Esophagus squamous epithelium (tissue), 5 donors: Measurements from ENCODE around the gene RAB11FIP3. TPM values are rescaled to one million over a fixed set of nuclear protein-coding genes. Genes with fewer than 3 reads are reported as not detected.

ENCODE experiments used
- DNase-seq: peaks from one replicate; lab custom pipeline; 2025; lab: John Stamatoyannopoulos, UW
- H3K27ac ChIP-seq, 4 donors: fragments of 200-600 bp; sonication (generic); one replicate each; pipeline ENCODE4 v1.5.1; 2016 to 2019; ENCODE audit warnings: mild to moderate bottlenecking in 1 of 4
- H3K27me3 ChIP-seq, 4 donors: fragments of 200-600 bp; sonication (generic); 1 replicate in 3 of 4; 2 replicates in 1 of 4; pipeline versions ENCODE4 v1.5.1 to v1.6.0; 2017 to 2021; ENCODE audit warnings: antibody characterized with exemption in 1 of 4
- H3K36me3 ChIP-seq, 3 donors: fragments of 200-600 bp; sonication (generic); one replicate each; pipeline ENCODE4 v1.5.1; 2016 to 2019
- H3K4me1 ChIP-seq, 3 donors: fragments of 200-600 bp; sonication (generic); one replicate each; pipeline ENCODE4 v1.5.1; 2017 to 2019
- H3K4me3 ChIP-seq, 4 donors: fragments of 200-600 bp; sonication (generic); 1 replicate in 3 of 4; 2 replicates in 1 of 4; pipeline ENCODE4 v1.5.1; 2016 to 2019; ENCODE audit warnings: mild to moderate bottlenecking in 2 of 4, moderate library complexity in 1 of 4
- H3K9me3 ChIP-seq, 3 donors: fragments of 200-600 bp; sonication (generic); one replicate each; pipeline ENCODE4 v1.5.1; 2016 to 2019
- POLR2A ChIP-seq, 4 donors: fragments of 450-650 bp; IDR thresholded peaks; one replicate each; pipeline ENCODE4 v1.6.1; 2017; ENCODE audit warnings: antibody characterized with exemption in 4 of 4, mild to moderate bottlenecking in 4 of 4, moderate library complexity in 3 of 4
- WGBS, 2 donors: methylation state at CpG; one replicate each; pipeline ENCODE4 v1.1.5; 2018; 5-methylcytosine and 5-hydroxymethylcytosine counted together
- intact Hi-C: fragments of 100-400 bp; cut with DNase I; formaldehyde crosslinking; loops from one replicate; pipeline ENCODE4 v1.15.0; 2022
- total RNA-seq, 4 donors: library from RNA; depleted of rRNA; stranded (reverse); fragments of >200 nt; gene quantifications; one replicate each; pipeline ENCODE4 v1.1.0, GENCODE V29; 2016
- TF ChIP-seq, protein P1 (sequence below), 6 experiments: fragments of 450-650 bp in 4 of 6; fragments of 200-600 bp in 2 of 6; sonication (generic) in 2 of 6; IDR thresholded peaks; one replicate each; pipeline ENCODE4 v1.5.1; 2016 to 2019; ENCODE audit warnings: antibody characterized with exemption in 6 of 6, mild to moderate bottlenecking in 4 of 6, moderate library complexity in 4 of 6
- donor health status: DM: yes; HTN: yes; CAD: no.

RAB11FIP3 gene
- total RNA-seq, 4 donors from 2014 or later: 8.0 to 25.6 (median 10.1) TPM

DNA sequence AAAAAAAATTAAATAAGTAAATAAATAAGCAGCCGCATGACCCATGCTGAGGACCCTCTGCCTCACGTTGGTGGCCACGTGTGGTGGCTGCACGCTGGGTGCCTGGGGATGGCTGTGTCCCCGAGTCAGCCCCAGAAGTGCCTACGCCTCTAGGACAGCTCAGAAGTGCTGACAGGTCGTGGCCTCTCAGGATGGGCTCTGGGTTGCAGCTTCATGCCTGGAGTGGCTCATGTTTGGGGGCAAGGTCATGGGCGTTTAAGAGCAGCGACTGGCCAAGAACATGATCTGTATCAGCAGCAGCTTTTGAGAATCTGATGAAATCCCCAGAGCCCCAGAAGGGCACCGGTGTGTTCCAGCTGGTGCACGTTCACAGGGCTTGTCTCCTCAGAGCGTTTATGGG, 75.3 kb downstream of the RAB11FIP3 start:
- Histone ChIP-seq H3K9me3 (no peaks in the 10 kb centered on the region), H3K27ac (no peak overlapping the region), H3K36me3 (peaks cover 0 to 38% (median 0%) of the 10 kb centered on the region in 3 donors), H3K27me3 (no peaks in the 10 kb centered on the region), H3K4me1 (no peaks in the 10 kb centered on the region), H3K4me3 (no peak overlapping the region)
- DNase-seq: no peak
- WGBS, 2 donors: 80 to 85% methylated on average over 12 of the region's 12 CpGs
- TF ChIP-seq, protein P1, sequence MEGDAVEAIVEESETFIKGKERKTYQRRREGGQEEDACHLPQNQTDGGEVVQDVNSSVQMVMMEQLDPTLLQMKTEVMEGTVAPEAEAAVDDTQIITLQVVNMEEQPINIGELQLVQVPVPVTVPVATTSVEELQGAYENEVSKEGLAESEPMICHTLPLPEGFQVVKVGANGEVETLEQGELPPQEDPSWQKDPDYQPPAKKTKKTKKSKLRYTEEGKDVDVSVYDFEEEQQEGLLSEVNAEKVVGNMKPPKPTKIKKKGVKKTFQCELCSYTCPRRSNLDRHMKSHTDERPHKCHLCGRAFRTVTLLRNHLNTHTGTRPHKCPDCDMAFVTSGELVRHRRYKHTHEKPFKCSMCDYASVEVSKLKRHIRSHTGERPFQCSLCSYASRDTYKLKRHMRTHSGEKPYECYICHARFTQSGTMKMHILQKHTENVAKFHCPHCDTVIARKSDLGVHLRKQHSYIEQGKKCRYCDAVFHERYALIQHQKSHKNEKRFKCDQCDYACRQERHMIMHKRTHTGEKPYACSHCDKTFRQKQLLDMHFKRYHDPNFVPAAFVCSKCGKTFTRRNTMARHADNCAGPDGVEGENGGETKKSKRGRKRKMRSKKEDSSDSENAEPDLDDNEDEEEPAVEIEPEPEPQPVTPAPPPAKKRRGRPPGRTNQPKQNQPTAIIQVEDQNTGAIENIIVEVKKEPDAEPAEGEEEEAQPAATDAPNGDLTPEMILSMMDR (IDR thresholded peaks at IDR 0.05): no peak
- no peak for TF ChIP-seq POLR2A (IDR thresholded peaks at IDR 0.05)
- intact Hi-C loops: no loop called here

DNA sequence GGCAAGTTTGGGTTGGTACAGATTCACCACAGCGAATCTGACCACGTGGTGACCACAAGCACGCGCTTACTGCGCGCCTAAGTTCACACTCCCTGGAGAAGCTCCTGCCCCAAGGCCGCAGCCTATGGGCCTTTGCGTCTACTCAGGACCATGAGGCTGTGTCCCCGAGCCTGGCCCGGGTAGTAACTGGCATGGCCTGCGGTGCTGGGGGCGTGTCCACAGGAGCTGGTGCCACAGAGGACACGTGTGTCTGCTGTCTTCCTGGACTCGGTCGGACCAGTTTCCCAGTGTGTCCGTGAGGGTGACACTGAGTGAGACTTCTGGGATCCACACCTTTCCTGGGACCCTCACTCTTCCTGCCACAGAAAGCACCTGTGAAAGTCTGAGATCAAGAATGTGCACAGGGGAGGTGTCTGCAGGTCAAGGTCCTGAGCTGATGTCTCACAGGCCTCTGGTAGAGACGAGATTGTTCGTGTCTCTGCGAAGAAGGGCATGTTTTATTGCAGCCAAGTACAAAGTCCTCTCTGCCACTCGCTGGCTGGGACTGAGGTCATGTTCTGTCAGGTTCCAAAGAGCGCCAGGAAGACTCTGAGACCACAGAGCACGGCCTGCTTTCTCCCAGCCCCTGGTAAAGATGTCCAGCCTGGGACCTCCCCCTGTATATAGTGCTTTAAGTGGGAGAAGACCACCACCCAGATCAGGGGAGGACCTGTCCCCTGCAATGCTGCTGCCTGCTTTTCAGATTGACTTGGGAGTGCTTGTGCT, 76.9 kb downstream of the RAB11FIP3 start:
- H3K4me3 ChIP-seq: no peak overlapping the region
- 36 to 47% methylated on average over 2 to 9 of the region's 22 CpGs for WGBS, 2 donors
- no peaks in the 10 kb centered on the region for H3K4me1 ChIP-seq
- no peak overlapping the region for H3K27ac ChIP-seq
- H3K27me3 ChIP-seq: no peaks in the 10 kb centered on the region
- peaks cover 0 to 47% (median 0%) of the 10 kb centered on the region in 3 donors for H3K36me3 ChIP-seq
- DNase-seq: no peak
- intact Hi-C loops: no loop called here
- H3K9me3 ChIP-seq: no peaks in the 10 kb centered on the region
- TF ChIP-seq, protein P1 (IDR thresholded peaks at IDR 0.05): no peak
- no peak for TF ChIP-seq POLR2A (IDR thresholded peaks at IDR 0.05)

DNA sequence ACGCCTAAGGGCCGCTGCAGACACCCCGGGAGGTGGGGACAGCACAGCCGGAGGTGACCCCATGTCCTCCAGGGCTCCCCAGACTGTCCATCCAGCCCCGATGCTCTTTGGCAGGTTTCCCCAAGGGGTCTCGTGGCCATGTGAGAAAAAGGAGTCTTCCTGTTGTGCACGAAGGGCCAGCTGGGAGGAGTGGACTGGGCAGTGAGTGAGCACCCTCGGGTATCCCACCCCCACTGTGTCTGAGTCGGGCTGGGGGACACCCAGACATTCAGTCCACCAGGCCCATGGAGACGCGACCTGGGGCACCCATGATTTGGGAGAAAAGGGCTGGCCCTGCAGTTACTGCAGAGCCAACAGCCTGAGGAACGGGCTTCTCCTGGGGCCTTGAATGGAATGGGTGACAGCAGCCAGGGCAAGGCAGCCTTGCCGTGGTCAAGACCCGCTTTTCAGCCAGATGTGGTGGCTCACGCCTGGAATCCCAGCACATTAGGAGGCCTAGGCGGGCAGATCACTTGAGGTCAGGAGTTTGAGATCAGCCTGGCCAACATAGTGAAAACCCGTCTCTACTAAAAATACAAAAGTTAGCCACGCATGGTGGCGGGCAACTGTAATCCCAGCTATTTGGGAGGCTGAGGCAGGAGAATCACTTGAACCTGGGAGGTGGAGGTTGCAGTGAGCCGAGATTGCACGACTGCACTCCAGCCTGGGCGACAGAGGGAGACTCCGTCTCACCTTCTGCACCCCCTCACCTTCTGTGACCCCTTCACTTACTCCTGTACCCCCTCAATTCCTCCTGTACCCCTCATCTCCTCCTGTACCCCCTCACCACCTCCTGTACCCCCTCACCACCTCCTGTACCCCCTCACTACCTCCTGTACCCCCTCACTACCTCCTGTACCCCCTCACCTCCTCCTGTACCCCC, 78.0 kb downstream of the RAB11FIP3 start:
- no peak overlapping the region for H3K4me3 ChIP-seq
- no peaks in the 10 kb centered on the region for H3K4me1 ChIP-seq
- H3K9me3 ChIP-seq: no peaks in the 10 kb centered on the region
- H3K27me3 ChIP-seq: no peaks in the 10 kb centered on the region
- H3K36me3 ChIP-seq: peaks cover 0 to 37% (median 0%) of the 10 kb centered on the region in 3 donors
- no peak for DNase-seq
- TF ChIP-seq POLR2A (IDR thresholded peaks at IDR 0.05): no peak
- TF ChIP-seq, protein P1 (IDR thresholded peaks at IDR 0.05): no peak
- intact Hi-C loops: no loop called here
- H3K27ac ChIP-seq: no peak overlapping the region
- WGBS, 2 donors: 91 to 97% methylated on average over 8 to 13 of the region's 23 CpGs

DNA sequence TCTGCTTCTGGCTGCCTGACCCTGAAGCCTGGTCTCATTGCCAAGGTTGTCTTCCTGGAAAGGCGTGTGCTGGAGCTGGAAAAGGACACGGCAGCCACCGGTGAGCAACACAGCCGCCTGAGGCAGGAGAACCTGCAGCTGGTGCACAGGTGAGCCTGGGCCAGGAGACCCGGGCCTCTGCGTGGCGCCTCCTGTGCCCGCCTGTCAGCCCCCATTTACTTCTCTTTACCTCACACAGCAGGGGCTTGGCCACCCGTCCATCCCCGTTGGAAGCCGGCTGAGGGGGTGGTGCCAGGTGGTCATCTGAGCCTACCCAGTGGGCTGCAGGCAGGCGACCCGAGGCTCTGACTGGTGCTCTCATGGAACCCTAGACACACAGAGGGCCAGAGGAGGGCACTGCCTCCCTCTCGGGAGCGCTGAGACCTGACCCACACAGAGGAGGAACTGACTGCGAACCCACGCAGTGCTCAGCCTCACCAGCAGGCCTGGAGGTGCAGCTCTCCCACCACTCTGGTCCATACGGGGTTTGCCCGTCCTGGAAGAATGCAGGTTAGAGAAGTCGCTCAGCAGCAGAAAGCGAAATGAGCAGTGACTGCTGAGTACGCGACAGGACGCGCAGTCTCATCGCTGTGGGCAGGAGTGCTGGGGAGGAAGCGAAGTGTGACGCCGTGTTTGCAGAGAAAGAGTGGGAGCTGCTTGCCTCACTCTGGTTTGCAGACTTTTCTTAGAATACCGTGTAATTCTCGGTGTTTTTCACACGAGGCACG, 80.2 kb downstream of the RAB11FIP3 start:
- TF ChIP-seq, protein P1 (IDR thresholded peaks at IDR 0.05): no peak
- TF ChIP-seq POLR2A (IDR thresholded peaks at IDR 0.05): no peak
- intact Hi-C loops: no loop called here
- Histone ChIP-seq H3K4me1 (no peaks in the 10 kb centered on the region), H3K9me3 (no peaks in the 10 kb centered on the region), H3K27me3 (no peaks in the 10 kb centered on the region), H3K36me3 (peaks cover 0 to 28% (median 0%) of the 10 kb centered on the region in 3 donors), H3K27ac (no peak overlapping the region), H3K4me3 (no peak overlapping the region)
- WGBS, 2 donors: 90 to 92% methylated on average over 16 to 20 of the region's 33 CpGs
- DNase-seq: no peak
